Measurements from ENCODE around the gene GTF3C2.

Gene GTF3C2

DNA sequence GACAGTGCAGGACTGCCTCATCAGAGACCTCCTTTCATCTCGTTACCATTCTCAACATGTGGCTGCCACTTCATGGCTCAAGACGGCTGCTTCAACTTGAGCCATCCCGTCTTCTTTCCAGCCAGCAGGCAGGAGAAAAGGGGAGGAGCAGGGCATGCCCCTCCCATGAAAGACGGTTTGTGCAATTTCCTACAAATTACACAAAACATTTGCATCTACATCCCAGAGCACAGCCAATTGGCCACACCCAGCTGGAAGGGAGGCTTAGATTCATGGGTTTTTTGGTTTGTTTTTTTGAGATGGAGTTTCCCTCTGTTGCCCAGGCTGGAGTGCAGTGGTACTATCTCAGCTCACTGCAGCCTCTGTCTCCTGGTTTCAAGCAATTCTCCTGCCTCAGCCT lies 60.1 kb downstream of the GTF3C2 start:
- DNase-seq (ENCODE audit: low read depth, low spot score) = no peak

DNA sequence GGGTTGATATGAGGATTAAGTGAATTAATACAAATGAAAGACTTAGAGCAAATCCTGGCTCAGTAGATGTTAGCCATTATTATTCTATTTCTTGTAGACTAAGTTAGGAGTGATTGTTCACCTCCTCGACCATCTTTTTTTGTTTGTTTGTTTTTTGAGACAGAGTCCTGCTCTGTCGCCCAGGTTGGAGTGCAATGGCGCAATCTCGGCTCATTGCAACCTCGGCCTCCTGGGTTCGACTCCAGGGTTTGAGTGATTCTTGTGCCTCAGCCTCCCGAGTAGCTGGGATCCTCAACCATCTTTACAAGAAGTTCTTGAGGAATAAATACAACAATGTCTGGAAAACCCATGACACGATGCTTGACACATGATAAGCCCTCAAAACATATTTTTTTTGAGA lies 61.6 kb downstream of the GTF3C2 start:
- no peak for DNase-seq (ENCODE audit: low read depth, low spot score)

DNA sequence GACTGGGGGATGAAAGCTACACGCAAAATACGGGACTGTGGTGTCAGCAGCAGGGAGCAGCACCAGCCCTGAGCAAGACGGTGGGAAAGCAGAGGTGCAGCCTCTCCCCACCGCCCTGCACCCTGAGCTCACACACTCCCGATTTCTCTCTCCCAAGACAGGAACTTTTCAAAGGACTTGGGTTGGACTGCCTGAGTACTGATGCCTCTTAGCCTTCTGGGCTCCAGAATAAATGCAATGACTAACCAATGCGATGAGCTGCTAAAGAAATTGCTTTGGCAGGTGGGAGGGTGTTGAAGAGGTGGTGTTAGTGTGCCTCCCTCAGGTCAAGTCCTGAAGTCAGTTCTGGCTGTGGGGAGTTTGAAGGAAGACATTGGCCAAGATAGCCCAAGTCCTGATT lies 64.7 kb downstream of the GTF3C2 start:
- no peak for DNase-seq (ENCODE audit: low read depth, low spot score)

DNA sequence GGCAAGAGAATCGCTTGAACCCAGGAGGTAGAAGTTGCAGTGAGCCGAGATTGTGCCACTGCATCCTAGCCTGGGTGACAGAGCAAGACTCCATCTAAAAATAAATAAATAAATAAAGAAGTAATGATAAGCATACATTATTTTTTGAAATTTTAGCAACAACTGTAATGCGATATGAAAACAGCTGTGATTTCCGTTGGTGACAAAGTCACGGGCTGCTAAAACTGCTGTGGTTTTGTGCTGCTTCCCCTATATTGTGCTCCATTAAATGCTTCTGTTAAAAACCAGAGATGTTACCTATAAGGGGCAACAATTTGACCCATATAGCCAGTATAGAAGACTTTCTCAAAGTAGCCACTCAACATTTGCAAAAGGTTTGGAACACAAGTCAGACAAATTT lies 66.0 kb downstream of the GTF3C2 start:
- no peak for DNase-seq (ENCODE audit: low read depth, low spot score)

DNA sequence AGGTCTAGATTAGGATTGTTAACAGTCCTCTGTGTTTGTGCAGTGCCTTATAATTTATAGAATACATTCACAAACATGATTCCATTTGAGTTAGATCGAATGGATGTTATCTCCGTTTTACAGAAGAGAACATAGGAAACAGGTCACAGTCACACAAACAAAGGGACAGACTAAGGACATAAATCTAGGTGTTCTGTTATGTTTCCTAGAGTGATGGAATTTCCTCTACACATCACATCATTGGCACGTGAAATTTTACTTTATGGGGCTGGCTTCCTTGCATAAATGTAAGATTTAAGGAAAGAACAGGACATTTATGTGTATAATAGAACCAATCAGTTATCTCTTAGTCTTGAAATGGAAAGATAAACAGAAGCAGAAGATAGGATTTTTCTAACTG lies 68.0 kb downstream of the GTF3C2 start:
- no peak for DNase-seq (ENCODE audit: low read depth, low spot score)

DNA sequence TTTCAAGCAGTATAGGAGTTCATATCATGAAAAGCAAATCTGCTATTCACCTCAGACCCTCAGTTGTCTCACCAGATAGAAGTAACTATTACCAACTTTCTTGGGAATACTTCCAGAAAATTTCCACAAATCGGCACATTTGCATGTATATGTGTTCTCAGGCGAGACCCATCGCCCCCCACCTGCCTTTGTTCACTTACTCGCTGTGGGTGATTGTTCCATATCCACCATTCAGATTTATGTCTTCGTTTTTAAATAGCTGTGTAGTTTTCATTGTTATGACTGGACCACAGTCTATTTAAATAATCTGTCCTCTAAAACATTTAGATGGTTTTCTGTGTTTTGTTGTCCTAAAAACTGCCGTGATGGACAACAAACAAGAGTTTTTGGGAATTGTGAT lies 71.1 kb downstream of the GTF3C2 start:
- DNase-seq (ENCODE audit: low read depth, low spot score) = no peak

DNA sequence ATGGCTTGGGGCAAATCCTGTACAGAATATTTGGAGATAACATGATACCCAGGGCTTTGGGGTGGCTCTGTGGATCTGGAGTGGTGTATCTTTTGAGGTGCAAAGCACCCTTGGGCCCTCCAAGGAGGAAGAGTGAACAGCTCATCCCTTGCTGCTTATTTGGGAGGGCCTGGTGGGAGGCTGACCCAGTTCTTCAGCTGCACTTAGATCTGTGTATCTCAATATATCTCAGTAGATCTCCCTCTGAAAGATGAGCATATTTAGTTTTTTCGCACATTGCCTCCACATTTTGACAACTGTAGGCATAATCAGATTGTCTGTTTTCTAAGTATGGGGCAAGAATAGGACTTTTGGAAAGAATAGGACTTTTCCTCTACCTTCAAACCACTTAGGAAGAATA lies 71.6 kb downstream of the GTF3C2 start:
- no peak for DNase-seq (ENCODE audit: low read depth, low spot score)

DNA sequence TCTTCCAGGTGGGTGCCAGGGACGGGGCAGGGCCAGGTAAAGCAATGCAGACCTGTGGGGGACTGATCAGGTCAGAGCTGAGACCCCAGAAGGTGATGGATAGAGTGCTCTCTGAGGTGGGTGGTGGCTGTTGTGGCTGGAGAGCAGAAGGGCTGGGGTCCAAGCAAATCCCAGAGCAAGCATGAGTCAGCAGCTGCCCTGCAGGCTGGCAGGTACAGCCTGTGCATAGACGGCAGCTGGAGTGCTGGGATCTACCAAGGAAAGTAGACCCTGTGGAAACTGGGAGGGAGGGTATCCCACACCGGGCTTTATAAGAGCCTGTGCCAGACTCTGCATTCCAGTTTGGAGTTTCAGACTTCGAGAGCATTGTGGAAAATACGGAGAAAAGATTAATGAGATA lies 73.7 kb downstream of the GTF3C2 start:
- DNase-seq (ENCODE audit: low read depth, low spot score) = no peak

DNA sequence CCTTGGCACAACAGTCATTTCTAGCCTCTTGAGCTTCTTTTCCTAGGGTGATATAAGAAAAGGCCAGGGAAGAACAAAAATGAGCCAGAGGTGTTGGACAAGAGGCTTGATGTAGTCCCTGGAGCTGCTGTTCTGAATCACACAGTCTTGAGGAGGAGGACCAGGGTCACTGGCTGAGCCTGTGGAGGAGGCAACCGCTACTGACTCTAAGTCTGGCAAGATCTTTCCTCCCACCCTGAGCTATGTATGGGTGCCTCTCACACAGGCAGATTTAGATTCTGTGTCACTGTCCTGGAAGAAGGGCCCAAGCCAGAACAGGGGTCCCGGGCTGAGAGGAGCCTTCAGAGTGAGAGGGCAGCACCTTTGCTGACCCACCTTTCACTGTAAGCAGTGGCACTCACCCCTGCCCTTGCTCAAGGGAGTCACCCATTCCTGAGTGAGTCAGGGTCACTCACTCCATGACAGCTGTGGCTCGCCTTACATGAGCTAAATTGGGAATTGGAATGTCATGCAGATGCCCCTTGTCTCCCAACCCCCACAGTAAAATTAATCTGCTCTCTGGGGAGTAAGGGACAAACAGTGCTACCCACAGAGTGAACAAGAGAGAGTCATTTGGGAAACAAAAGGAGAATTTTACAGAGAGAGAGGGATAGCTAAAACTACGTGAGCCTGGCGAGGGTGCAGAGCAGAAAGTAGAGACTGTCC lies 74.6 kb downstream of the GTF3C2 start, which contains the start of gene TRIM54:
TSS of gene TRIM54 (plus strand) at position 575 of the 705 bp plus-strand sequence. CDS start 303 bp downstream, outside the sequence.
- no peak for DNase-seq (ENCODE audit: low read depth, low spot score)

DNA sequence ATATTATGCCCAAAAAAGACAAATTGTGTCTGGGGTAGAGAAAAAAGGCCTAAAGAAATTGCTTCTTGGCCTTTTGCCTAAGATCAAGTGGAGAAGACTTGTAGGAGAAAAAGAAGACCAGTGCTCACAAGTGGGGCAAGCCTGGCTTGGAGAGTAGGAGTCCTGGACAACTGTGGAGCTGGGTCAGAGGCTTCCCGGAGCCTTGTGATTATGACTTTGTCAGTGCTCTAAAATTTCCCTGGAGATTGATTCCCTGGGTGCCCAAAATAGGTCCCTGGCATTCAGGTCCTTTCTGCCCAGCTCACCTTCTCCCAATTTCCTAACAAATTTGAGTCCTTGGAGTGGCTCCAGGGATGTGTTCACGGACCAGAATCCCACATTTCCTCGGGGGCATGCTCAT lies 75.1 kb downstream of the GTF3C2 start:
- DNase-seq (ENCODE audit: low read depth, low spot score) = no peak

DNA sequence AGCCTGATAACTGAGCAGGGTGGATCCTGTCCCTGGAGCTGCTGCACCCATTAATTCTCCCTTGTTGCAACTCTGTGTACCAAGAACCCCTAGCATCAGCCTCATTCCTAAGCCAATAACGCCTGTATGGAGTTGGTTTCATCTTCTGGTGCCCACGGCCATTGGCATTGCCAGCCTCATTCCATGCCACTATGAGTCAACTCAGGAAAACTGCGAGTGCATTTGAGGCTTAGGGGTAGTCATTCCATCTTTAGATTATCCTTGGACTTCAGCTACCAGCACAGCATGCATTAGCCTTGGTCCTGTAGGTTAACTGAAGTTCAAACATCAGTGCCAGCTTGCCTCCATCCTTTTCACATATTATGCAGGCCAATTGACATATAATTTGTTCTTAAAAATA lies 75.7 kb downstream of the GTF3C2 start:
- DNase-seq (ENCODE audit: low read depth, low spot score) = no peak

DNA sequence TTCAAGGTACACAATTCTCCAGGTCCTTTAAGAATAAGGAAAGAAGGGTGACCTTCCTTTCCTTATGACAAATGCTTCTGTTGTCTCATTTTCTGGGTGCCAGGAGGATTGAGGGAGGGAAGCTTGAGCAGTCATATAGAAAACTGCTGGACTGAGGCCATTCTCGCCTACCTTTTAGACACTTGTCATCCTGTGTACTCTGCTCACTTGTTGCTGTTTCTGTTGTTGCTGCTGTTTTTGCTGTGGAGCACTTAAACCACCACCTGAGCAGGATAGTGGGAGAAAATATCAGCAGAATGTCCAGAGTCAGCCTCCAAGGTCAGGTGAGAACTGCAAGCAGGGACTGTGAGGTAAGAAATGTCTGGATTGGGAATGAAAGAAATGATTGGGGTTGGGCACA lies 78.6 kb downstream of the GTF3C2 start:
- DNase-seq (ENCODE audit: low read depth, low spot score) = no peak
